ENCODE results near the gene PTPRN2.

The PTPRN2 gene

GRCh38 chr7:157801971-157802675 lies 785.5 kb downstream of the PTPRN2 start:
- no peaks in the 10 kb centered on the region for H3K9me3 Mint-ChIP-seq
- H3K27ac Mint-ChIP-seq: no peak overlapping the region
- H3K27me3 Mint-ChIP-seq: no peaks in the 10 kb centered on the region
- H3K4me3 Mint-ChIP-seq: no peak overlapping the region
- no peaks in the 10 kb centered on the region for H3K36me3 Mint-ChIP-seq (ENCODE audit: low read depth)
- no peaks in the 10 kb centered on the region for H3K4me1 Mint-ChIP-seq (ENCODE audit: low read depth)

- Mint-ChIP-seq H3K27me3 (no peaks in the 10 kb centered on the region), H3K27ac (no peak overlapping the region), H3K4me3 (no peak overlapping the region), H3K9me3 (no peaks in the 10 kb centered on the region), H3K4me1 (ENCODE audit: low read depth) (no peaks in the 10 kb centered on the region), H3K36me3 (ENCODE audit: low read depth) (no peaks in the 10 kb centered on the region)
Measured at GRCh38 chr7:157801113-157801512, 786.5 kb downstream of the PTPRN2 start.

DNA sequence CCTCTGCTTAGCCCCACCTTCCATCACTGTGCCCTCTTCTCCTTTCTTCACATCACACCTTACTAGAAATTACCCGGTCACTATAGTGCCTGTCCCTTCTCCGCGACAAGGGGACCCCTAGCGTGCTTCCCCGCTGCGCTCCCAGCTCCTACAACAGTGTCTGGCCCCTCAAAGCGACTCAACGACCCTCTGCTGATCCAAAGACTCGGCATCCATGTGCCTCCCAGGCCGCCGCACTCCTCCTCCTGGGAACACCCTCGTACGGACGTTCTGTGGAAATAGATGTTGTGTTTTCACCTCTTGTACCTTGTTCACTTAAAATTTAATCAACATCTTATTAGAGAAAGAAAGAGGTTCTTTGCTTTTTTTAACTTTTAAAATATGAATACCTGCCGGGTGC lies 787.3 kb downstream of the PTPRN2 start:
- Mint-ChIP-seq H3K4me3 (no peak overlapping the region), H3K27me3 (no peaks in the 10 kb centered on the region), H3K27ac (no peak overlapping the region), H3K4me1 (ENCODE audit: low read depth) (no peaks in the 10 kb centered on the region), H3K36me3 (ENCODE audit: low read depth) (no peaks in the 10 kb centered on the region), H3K9me3 (no peaks in the 10 kb centered on the region)

GRCh38 chr7:157799076-157799685 lies 788.4 kb downstream of the PTPRN2 start:
- Mint-ChIP-seq H3K4me1 (ENCODE audit: low read depth) (no peaks in the 10 kb centered on the region), H3K27ac (no peak overlapping the region), H3K27me3 (no peaks in the 10 kb centered on the region), H3K36me3 (ENCODE audit: low read depth) (no peaks in the 10 kb centered on the region), H3K4me3 (no peak overlapping the region), H3K9me3 (no peaks in the 10 kb centered on the region)

DNA sequence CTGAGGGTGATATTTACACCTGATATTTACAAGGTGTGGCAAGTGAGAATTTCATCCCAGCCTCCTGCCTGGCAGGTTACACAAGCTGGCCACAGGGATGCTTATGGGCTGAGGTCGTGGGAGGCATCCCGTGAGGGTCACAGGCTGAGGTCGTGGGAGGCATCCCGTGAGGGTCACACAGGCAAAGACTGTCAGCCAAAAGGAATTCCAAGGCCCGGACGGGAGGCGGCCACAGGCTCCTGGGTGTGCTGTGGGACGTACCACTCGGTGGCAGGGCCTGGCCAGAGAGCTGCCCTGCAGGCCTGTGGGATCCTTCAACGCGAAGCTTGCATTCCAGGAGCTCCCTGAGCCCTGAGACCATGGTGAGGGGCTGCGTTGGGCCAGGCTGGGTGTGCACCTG lies 790.3 kb downstream of the PTPRN2 start:
- Mint-ChIP-seq H3K4me3 (no peak overlapping the region), H3K4me1 (ENCODE audit: low read depth) (no peaks in the 10 kb centered on the region), H3K36me3 (ENCODE audit: low read depth) (no peaks in the 10 kb centered on the region), H3K9me3 (no peaks in the 10 kb centered on the region), H3K27ac (no peak overlapping the region), H3K27me3 (no peaks in the 10 kb centered on the region)

GRCh38 chr7:157796846-157797245 lies 790.8 kb downstream of the PTPRN2 start:
- H3K9me3 Mint-ChIP-seq: no peaks in the 10 kb centered on the region
- no peaks in the 10 kb centered on the region for H3K27me3 Mint-ChIP-seq
- H3K36me3 Mint-ChIP-seq (ENCODE audit: low read depth): no peaks in the 10 kb centered on the region
- no peak overlapping the region for H3K27ac Mint-ChIP-seq
- no peak overlapping the region for H3K4me3 Mint-ChIP-seq
- no peaks in the 10 kb centered on the region for H3K4me1 Mint-ChIP-seq (ENCODE audit: low read depth)

- Mint-ChIP-seq H3K4me1 (ENCODE audit: low read depth) (no peaks in the 10 kb centered on the region), H3K27me3 (no peaks in the 10 kb centered on the region), H3K27ac (no peak overlapping the region), H3K36me3 (ENCODE audit: low read depth) (no peaks in the 10 kb centered on the region), H3K9me3 (no peaks in the 10 kb centered on the region), H3K4me3 (no peak overlapping the region)
Measured at GRCh38 chr7:157795643-157796042, 792.0 kb downstream of the PTPRN2 start.

- H3K4me1 Mint-ChIP-seq (ENCODE audit: low read depth): no peaks in the 10 kb centered on the region
- H3K4me3 Mint-ChIP-seq: no peak overlapping the region
- H3K27me3 Mint-ChIP-seq: no peaks in the 10 kb centered on the region
- no peaks in the 10 kb centered on the region for H3K36me3 Mint-ChIP-seq (ENCODE audit: low read depth)
- no peak overlapping the region for H3K27ac Mint-ChIP-seq
- H3K9me3 Mint-ChIP-seq: no peaks in the 10 kb centered on the region
Measured at GRCh38 chr7:157795199-157795598, 792.4 kb downstream of the PTPRN2 start.

DNA sequence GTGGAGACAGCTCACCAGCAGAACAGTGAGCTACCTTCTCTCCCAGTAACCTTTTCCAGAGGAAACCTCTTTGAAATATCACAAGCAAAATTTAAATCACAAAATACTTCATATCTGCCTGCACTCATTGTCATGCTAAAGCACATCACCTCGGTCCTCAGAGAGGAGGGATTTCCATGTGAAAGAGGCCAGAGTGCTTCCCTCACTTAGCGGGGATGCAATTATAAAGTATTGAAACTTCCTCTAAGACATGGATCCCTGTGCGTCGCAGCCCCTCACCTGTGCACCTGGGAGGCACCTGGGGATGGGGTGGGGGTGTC lies 792.9 kb downstream of the PTPRN2 start:
- Mint-ChIP-seq H3K27ac (no peak overlapping the region), H3K36me3 (ENCODE audit: low read depth) (no peaks in the 10 kb centered on the region), H3K9me3 (no peaks in the 10 kb centered on the region), H3K4me1 (ENCODE audit: low read depth) (no peaks in the 10 kb centered on the region), H3K4me3 (no peak overlapping the region), H3K27me3 (no peaks in the 10 kb centered on the region)

GRCh38 chr7:157793973-157794745 lies 793.5 kb downstream of the PTPRN2 start:
- H3K27me3 Mint-ChIP-seq: no peaks in the 10 kb centered on the region
- H3K4me3 Mint-ChIP-seq: no peak overlapping the region
- H3K36me3 Mint-ChIP-seq (ENCODE audit: low read depth): no peaks in the 10 kb centered on the region
- H3K4me1 Mint-ChIP-seq (ENCODE audit: low read depth): no peaks in the 10 kb centered on the region
- H3K9me3 Mint-ChIP-seq: no peaks in the 10 kb centered on the region
- no peak overlapping the region for H3K27ac Mint-ChIP-seq

- no peak overlapping the region for H3K4me3 Mint-ChIP-seq
- H3K4me1 Mint-ChIP-seq (ENCODE audit: low read depth): no peaks in the 10 kb centered on the region
- H3K36me3 Mint-ChIP-seq (ENCODE audit: low read depth): no peaks in the 10 kb centered on the region
Measured at GRCh38 chr7:157793087-157793353, 794.6 kb downstream of the PTPRN2 start.

GRCh38 chr7:157792241-157793086 lies 795.2 kb downstream of the PTPRN2 start:
- H3K4me3 Mint-ChIP-seq: no peak overlapping the region
- no peaks in the 10 kb centered on the region for H3K9me3 Mint-ChIP-seq
- no peaks in the 10 kb centered on the region for H3K4me1 Mint-ChIP-seq (ENCODE audit: low read depth)
- H3K36me3 Mint-ChIP-seq (ENCODE audit: low read depth): no peaks in the 10 kb centered on the region
- no peaks in the 10 kb centered on the region for H3K27me3 Mint-ChIP-seq
- H3K27ac Mint-ChIP-seq: no peak overlapping the region

More at GRCh38 chr7:157793087-157793353, 794.6 kb downstream of the PTPRN2 start:
- Mint-ChIP-seq H3K27ac (no peak overlapping the region), H3K9me3 (no peaks in the 10 kb centered on the region), H3K27me3 (no peaks in the 10 kb centered on the region)

- H3K27ac Mint-ChIP-seq: no peak overlapping the region
- no peaks in the 10 kb centered on the region for H3K36me3 Mint-ChIP-seq (ENCODE audit: low read depth)
- no peak overlapping the region for H3K4me3 Mint-ChIP-seq
- H3K4me1 Mint-ChIP-seq (ENCODE audit: low read depth): no peaks in the 10 kb centered on the region
- no peaks in the 10 kb centered on the region for H3K9me3 Mint-ChIP-seq
- no peaks in the 10 kb centered on the region for H3K27me3 Mint-ChIP-seq
Measured at GRCh38 chr7:157791666-157792065, 796.0 kb downstream of the PTPRN2 start.

- Mint-ChIP-seq H3K27ac (no peak overlapping the region), H3K4me1 (ENCODE audit: low read depth) (no peaks in the 10 kb centered on the region), H3K27me3 (no peaks in the 10 kb centered on the region), H3K36me3 (ENCODE audit: low read depth) (no peaks in the 10 kb centered on the region), H3K4me3 (no peak overlapping the region), H3K9me3 (no peaks in the 10 kb centered on the region)
Measured at GRCh38 chr7:157791261-157791660, 796.4 kb downstream of the PTPRN2 start.

DNA sequence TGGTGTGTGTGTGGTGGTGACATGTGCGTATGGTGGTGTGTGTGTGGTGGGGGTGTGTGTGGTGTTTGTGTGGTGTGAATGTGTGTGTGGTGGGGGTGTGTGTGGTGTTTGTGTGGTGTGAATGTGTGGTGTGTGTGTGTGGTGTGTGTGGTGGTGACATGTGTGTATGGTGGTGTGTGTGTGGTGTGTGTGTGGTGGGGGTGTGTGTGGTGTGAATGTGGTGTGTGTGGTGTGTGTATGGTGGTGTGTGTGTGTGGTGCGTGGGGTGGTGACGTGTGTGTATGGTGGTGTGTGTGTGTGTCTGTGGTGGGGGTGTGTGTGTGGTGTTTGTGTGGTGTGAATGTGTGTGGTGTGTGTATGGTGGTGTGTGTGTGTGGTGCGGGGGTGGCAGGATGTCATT lies 797.7 kb downstream of the PTPRN2 start:
- no peaks in the 10 kb centered on the region for H3K36me3 Mint-ChIP-seq (ENCODE audit: low read depth)
- no peaks in the 10 kb centered on the region for H3K4me1 Mint-ChIP-seq (ENCODE audit: low read depth)
- H3K4me3 Mint-ChIP-seq: no peak overlapping the region
- H3K27me3 Mint-ChIP-seq: no peaks in the 10 kb centered on the region
- H3K9me3 Mint-ChIP-seq: no peaks in the 10 kb centered on the region
- no peak overlapping the region for H3K27ac Mint-ChIP-seq
